ENCODE results near the gene CYYR1.

- no peak for TF ChIP-seq GATA3 (IDR thresholded peaks at IDR 0.05; ENCODE audit: low read depth, low read length)
- TF ChIP-seq GATA2 (IDR thresholded peaks at IDR 0.05; ENCODE audit: low read depth, low read length), result no peak
Observed at GRCh38 chr21:26588446-26588845, 15.4 kb upstream of the CYYR1 start.

All from SH-SY5Y (cell line).